Fibroblast of villous mesenchyme (primary cell): ENCODE results near the gene GPX3. TPM values are rescaled to one million over a fixed set of nuclear protein-coding genes. Genes with fewer than 3 reads are reported as not detected.

Experiments
- DNase-seq: peaks from one replicate; pipeline ENCODE4 v3.0.0-alpha.2; 2010; ENCODE audit warnings: low read depth
- H3K4me3 ChIP-seq: 2 replicates; pipeline ENCODE4 v1.5.1; 2011; ENCODE audit warnings: low read depth, mild to moderate bottlenecking, low read length
- total RNA-seq: library from RNA; depleted of rRNA; stranded (reverse); fragments of >200 nt; gene quantifications from 2 replicates; pipeline ENCODE4 v1.2.3, GENCODE V29; 2012
- TF ChIP-seq, protein P1 (sequence below): IDR thresholded peaks from 2 replicates; pipeline ENCODE4 v1.5.1; 2012; ENCODE audit warnings: low read depth, mild to moderate bottlenecking, low read length; ENCODE audit not compliant: insufficient read depth

GPX3 gene
- total RNA-seq, 1 donor: 3.9 TPM

DNA sequence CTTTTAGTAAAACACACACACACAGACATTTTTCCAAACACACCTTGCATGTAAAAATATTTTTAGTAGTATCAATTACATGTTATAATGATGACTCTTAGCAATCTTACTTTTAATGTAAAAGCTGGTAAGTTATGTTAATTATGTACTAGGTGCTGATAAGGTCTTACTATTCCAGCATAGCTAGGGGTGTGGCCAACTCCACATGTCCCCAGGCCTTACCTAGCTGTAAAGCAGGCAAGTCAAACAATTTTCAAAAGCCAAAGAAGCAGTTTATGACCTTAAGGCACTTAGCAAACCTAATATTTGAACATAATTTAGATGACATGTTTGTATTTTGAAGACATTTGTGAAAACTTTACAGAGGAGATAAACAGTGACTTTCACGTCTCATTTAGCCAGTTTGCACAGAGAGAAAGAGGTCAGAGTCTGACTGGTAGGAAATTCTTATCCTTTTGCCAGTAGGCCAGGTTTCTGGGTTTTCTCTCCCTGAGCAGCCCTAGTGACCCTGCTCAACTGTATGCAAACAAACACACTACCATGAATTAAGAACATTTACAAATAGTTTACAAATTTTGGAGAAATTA, 26.5 kb upstream of the GPX3 start:
- no peak for DNase-seq
- H3K4me3 ChIP-seq: no peak overlapping the region
- TF ChIP-seq, protein P1, sequence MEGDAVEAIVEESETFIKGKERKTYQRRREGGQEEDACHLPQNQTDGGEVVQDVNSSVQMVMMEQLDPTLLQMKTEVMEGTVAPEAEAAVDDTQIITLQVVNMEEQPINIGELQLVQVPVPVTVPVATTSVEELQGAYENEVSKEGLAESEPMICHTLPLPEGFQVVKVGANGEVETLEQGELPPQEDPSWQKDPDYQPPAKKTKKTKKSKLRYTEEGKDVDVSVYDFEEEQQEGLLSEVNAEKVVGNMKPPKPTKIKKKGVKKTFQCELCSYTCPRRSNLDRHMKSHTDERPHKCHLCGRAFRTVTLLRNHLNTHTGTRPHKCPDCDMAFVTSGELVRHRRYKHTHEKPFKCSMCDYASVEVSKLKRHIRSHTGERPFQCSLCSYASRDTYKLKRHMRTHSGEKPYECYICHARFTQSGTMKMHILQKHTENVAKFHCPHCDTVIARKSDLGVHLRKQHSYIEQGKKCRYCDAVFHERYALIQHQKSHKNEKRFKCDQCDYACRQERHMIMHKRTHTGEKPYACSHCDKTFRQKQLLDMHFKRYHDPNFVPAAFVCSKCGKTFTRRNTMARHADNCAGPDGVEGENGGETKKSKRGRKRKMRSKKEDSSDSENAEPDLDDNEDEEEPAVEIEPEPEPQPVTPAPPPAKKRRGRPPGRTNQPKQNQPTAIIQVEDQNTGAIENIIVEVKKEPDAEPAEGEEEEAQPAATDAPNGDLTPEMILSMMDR: no peak

DNA sequence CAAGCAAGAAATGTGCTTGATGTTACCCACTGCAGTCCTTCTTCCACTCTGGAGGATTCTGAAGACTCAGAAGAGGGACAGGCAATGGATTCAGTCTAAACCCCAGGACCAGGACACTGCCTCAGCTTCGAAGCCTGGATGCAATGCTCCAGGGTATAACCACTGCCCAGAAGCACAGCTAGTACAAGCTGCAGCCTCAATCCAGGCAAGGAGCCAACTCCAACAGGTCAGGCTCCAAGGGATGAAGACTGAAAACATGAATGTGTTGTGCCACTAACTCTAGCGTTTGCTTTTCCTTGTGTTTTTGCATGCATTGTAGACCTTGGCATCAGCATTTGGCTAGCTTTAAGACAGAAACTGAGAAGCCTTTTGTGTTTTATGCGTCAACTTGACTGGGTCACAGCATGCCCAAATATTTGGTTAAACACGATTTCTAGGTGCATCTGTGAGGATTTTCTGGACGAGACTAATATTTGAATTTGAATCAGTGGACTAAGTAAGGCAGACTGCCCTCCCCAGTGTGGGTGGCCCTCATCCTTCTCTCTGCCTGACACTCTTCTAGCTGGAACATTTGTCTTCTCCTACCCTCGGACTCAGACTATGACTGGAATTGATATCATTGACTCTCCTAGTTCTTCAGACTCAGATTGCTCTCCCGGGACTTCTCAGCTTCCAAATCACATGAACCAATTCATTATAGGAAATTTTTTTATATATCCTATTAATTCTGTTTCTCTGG, 20.5 kb upstream of the GPX3 start:
- TF ChIP-seq, protein P1: no peak
- no peak for DNase-seq

DNA sequence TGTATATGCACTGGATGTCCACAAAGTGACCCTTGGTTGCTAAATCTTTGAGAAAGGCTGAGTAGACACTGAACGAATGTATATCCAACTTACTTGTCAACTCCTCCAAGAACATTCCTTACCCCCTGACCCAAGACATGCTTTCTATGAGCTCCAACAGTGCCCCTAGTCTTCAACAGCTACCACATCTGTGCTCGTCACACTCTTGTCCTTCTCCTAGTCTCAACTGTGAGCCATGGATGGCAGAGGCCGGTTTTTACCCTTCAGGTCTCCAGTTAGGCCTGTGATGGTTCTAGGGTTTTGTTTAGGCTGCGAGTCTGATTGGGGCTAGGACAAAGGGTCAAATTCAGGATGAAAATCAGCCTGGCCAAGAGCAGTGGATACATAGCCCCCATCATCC, 19.0 kb upstream of the GPX3 start:
- TF ChIP-seq, protein P1: no peak

More for the DNA sequence above, 20.5 kb upstream of the GPX3 start:
- H3K4me3 ChIP-seq: no peak overlapping the region

DNA sequence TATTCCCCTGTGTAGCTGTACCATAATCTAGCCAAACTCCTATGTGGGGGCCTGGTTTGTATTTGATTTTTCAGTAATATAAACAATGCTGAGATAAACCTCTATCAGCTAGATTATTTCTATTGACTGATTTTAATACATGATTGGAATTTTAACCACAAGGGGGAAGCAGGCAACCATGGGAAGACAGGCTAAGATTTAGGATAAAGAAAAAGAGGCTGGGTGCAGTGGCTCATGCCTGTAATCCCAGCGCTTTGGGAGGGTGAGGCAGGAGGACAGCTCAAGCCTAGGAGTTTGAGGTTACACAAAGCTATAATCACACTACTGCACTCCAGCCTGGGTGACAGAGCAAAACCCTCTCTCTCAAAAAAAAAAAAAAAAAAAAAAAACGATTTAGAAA, 18.1 kb upstream of the GPX3 start:
- no peak overlapping the region for H3K4me3 ChIP-seq
- peak; percentile 64 for DNase-seq
- TF ChIP-seq, protein P1: peak; percentile 54

More for the DNA sequence above, 19.0 kb upstream of the GPX3 start:
- H3K4me3 ChIP-seq: no peak overlapping the region
- DNase-seq: no peak

DNA sequence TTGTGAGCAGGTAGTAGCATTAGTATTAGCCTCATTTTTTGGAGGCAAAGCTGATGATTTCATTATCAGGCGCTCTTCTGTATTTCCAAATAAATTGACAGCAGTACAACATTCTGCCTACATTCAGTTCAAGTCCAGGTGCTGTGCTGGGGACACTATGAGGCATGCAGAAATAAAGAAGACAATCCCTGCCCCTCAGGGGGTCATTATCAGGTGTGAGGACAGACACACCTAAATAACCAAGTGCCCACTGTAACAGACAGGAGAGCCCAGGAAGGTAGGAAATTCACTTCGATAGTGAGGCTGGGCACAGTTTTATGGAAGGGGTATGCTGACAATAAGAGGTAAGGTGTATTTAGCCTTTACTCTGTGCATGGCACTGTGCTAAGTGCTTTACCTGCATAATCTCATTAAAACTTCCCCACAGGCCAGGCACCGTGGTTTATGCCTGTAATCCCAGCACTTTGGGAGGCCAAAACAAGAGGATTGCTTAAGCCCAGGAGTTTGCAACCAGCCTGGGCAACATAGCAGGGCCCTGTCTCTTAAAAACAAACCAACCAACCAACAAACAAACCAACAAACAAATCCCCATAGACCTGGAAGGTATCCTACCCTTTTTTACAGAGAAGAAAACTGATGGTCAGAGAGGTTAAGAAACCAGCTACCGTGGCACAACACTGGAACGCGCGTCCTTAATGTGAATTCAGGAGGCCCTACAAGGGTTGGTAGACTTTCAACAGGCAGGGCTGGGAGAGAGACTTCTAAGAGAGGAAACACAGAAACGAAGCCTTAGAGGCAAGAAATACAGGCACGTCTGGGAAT, 17.5 kb upstream of the GPX3 start:
- no peak for DNase-seq
- H3K4me3 ChIP-seq: no peak overlapping the region
- TF ChIP-seq, protein P1: no peak

DNA sequence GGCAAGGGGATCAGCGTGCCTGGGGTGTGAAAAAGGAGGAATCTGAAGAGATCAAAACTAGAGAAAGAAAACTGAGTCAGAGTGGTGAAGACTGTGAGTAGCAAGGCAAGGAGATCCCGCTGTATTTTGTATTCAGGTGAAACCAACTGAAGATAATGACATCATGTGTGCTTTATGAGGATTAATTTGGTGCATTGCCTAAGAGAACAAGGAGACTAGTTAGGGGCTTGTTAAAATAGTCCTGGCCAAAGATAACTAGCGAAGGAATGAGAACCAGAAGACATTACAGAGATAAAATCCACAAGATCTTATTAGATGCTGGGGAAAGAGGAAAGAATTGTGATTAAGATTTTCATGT, 16.9 kb upstream of the GPX3 start:
- TF ChIP-seq, protein P1: no peak
- DNase-seq: no peak

More for the DNA sequence above, 16.9 kb upstream of the GPX3 start:
- H3K4me3 ChIP-seq: no peak overlapping the region
